Hepatocyte (in vitro differentiated cells): ENCODE data around the gene EMC1.

ENCODE experiments used
- EZH2 ChIP-seq: fragments of 200-600 bp; sonication (generic); IDR thresholded peaks from 2 replicates; pipeline ENCODE4 v1.6.1; 2016; ENCODE audit warnings: antibody characterized with exemption, mild to moderate bottlenecking, borderline replicate concordance
- TF ChIP-seq, protein P1 (sequence below): fragments of 200-600 bp; sonication (generic); IDR thresholded peaks from 2 replicates; pipeline ENCODE4 v1.5.1; 2016; ENCODE audit warnings: antibody characterized with exemption, mild to moderate bottlenecking; ENCODE audit not compliant: poor library complexity

DNA sequence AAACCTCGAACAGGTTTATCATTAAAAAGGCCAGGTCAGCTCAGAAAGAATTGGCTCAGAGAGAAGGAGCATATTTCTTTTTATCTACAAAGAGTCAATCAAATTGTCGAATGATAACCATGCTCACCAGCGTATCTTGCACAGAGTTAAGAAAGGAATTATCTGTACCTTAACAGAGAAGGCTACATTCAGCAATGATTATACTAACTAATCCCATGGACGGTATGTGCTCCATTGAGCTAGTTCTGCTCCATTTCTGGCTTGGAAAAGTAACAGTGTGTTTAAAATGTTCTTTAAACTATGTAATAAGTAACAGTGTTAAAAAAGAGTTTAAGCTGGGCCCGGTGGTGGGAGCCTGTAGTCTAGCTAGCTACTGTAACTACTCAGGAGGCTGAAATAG is 45.5 kb downstream of the EMC1 start:
- TF ChIP-seq, protein P1, sequence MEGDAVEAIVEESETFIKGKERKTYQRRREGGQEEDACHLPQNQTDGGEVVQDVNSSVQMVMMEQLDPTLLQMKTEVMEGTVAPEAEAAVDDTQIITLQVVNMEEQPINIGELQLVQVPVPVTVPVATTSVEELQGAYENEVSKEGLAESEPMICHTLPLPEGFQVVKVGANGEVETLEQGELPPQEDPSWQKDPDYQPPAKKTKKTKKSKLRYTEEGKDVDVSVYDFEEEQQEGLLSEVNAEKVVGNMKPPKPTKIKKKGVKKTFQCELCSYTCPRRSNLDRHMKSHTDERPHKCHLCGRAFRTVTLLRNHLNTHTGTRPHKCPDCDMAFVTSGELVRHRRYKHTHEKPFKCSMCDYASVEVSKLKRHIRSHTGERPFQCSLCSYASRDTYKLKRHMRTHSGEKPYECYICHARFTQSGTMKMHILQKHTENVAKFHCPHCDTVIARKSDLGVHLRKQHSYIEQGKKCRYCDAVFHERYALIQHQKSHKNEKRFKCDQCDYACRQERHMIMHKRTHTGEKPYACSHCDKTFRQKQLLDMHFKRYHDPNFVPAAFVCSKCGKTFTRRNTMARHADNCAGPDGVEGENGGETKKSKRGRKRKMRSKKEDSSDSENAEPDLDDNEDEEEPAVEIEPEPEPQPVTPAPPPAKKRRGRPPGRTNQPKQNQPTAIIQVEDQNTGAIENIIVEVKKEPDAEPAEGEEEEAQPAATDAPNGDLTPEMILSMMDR = no peak
- no peak for TF ChIP-seq EZH2
